WI38 (cell line): ENCODE measurements around the gene CCDC78.
"Not testable (repeated sequence)": the region's sequence is repeated elsewhere in the genome, so short reads cannot be mapped to it uniquely, and the experiment has no call there.

Source experiments
- H3K4me3 ChIP-seq: 2 replicates; pipeline ENCODE4 v1.5.1; 2011; ENCODE audit warnings: low read depth, mild to moderate bottlenecking, control low read depth, low read length
- CTCF ChIP-seq: IDR thresholded peaks from 2 replicates; pipeline ENCODE4 v1.5.1; 2012; ENCODE audit warnings: low read depth, mild to moderate bottlenecking, control low read depth, low read length

CCDC78 gene

GRCh38 chr16:715477-716199, 10.6 kb downstream of the CCDC78 start:
- peak overlapping the region; percentile 63 for H3K4me3 ChIP-seq

GRCh38 chr16:714558-715476, 11.4 kb downstream of the CCDC78 start, which contains the start of gene METRN:
METRN (plus strand) TSS chr16:715118; CDS start chr16:715290, 172 bp downstream.
- no peak for TF ChIP-seq CTCF
- peak within 1 kb of the TSS; percentile 63 for H3K4me3 ChIP-seq

More at GRCh38 chr16:715477-716199, 10.6 kb downstream of the CCDC78 start:
- no peak for TF ChIP-seq CTCF

GRCh38 chr16:714079-714478, 12.2 kb downstream of the CCDC78 start:
- no peak overlapping the region for H3K4me3 ChIP-seq

GRCh38 chr16:712740-713250, 13.4 kb downstream of the CCDC78 start:
- not testable (repeated sequence) for H3K4me3 ChIP-seq
- peak; percentile 50 for TF ChIP-seq CTCF

More at GRCh38 chr16:714079-714478, 12.2 kb downstream of the CCDC78 start:
- no peak for TF ChIP-seq CTCF

- peak; percentile 85 for TF ChIP-seq CTCF
- H3K4me3 ChIP-seq, result no peak overlapping the region
Observed at GRCh38 chr16:711548-712320, 14.5 kb downstream of the CCDC78 start.

GRCh38 chr16:711084-711483, 15.2 kb downstream of the CCDC78 start:
- no peak overlapping the region for H3K4me3 ChIP-seq
- TF ChIP-seq CTCF, result no peak
